GM19240 (cell line): ENCODE results near the gene C15orf61.
A peak's percentile ranks its signal among the peaks of the same experiment; 100 is the strongest.

Source experiments
- DNase-seq: peaks from one replicate; pipeline ENCODE4 v3.0.0; 2011; ENCODE audit warnings: low spot score; ENCODE audit not compliant: insufficient read length

C15orf61 gene

DNA sequence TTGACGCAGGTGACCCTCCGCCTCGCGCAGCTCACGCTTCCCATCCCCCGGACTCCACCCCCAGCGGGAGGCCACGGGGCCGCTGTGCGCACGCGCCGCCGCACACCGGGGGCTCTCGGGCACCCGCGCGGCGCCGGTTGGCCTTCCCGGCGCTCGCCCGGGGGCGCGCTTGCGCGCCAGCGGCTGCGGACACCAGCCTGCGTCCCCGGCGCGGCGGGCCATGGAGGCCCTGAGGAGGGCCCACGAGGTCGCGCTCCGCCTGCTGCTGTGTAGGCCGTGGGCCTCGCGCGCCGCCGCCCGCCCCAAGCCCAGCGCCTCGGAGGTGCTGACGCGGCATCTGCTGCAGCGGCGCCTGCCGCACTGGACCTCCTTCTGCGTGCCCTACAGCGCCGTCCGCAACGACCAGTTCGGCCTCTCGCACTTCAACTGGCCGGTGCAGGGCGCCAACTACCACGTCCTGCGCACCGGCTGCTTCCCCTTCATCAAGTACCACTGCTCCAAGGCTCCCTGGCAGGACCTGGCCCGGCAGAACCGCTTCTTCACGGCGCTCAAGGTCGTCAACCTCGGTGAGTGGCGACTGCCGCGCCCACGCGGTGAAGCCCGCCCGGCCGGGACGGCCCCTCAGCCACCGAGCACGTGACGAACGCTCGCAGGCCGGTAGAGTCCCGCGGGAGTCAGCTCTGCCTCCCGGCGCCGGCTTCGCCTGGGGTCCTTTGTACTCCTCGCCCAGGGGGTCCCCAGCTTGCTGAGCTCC is at the start of gene C15orf61:
Gene C15orf61 (plus strand): TSS at position 103 of the 754 bp plus-strand sequence. CDS start 118 bp downstream, at position 221.
- peak; percentile 70 for DNase-seq

DNA sequence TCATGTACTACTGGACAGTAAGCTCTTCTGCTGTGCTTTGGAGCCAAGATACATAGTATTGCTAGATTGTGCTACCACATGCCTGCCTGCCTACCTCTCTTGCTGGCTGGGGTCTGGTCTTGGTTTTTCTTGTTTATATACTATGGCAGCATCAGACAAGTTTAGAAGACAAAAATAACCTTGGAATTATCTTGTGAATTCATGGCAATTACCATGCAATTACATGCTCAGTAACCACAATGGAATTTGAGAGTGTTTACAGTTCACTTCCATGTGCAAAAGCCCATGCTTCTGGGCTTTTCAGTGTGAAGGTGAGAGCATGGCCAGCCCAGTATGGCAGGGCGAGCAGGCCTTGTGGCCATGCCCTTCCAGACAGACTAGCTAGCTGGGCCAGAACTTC is 48.0 kb upstream of the C15orf61 start:
- no peak for DNase-seq

DNA sequence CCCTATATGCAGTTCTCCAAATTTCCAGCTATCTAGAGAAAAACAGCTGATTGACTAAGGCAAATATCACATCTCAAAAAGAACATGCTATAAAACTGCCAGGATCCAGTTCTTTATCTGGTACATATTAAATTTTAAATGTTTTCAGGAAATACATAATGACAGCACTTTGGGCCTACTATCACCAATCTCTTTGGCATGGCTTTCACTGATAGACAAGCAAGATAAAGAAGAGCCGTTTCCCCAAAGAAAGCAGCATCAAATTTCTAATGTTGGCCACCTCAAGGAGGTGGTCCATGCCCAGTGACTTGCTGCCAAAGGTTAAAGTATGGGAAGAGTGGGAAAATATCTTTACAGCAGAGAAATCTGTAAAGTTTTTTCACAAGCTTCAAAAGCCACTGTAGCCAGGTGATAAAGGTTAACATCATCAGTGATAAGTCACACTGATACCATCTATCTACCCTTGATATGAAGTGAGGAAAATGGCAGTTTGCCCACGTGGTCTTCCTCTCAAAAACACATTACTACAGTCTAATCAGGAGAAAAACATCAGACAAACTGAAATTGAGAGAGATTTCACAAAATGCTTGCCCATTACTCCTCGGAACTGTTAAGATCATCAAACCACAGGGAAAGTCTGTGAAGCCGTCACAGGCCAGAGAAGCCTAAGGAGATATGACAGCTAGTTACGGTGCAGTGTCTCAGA is 46.4 kb upstream of the C15orf61 start:
- DNase-seq: no peak

DNA sequence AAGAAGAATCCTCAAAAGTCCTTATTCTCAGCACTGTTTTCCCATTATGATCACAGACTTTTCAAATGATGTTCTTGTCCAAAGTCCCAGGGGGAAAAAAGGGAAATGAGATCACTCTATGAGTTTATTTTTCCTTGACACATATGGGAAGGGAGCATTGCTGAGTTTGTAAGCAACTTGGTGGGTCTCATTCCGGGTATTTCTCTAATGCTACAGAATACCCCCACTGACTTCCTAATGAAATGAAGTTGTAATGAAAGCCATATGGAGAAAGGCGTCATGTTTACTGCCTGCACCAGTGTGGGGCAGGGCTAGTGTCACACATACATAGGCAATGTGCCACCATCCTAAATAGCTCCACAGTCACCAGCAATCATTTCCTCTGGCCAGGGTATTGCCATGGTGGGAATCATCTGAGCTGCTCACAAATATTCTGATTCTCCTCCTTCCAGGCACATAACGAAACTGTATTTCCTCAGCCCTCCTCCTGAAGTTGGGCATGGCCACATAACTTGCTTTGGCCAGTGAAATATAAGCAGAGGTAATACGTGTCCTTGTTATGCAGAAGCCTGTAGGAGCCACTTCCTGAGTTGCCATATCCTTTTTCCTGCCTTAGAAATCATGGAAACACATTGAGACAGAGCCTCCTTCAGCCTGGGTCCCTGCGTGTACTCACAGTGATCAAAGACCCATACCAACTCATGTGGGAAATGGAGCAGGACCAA is 41.0 kb upstream of the C15orf61 start:
- no peak for DNase-seq

DNA sequence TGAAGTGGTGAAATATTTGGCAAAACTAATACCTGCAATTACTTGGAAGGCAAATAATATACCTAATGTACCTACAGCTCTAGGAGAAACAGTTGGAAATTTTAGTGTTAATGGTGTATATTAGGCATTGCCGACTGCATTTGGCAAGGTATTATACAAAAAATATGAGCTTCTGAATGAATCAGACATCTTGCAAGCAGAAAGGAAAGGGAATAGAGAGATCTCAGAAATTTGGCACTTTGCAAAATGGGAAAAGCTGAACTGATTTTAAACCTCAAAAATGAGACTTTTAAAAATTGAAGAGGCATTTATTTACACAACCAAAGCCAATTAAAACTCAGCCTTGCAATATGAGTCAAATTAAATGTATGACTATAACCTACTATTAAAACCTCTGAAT is 40.2 kb upstream of the C15orf61 start:
- DNase-seq: no peak

DNA sequence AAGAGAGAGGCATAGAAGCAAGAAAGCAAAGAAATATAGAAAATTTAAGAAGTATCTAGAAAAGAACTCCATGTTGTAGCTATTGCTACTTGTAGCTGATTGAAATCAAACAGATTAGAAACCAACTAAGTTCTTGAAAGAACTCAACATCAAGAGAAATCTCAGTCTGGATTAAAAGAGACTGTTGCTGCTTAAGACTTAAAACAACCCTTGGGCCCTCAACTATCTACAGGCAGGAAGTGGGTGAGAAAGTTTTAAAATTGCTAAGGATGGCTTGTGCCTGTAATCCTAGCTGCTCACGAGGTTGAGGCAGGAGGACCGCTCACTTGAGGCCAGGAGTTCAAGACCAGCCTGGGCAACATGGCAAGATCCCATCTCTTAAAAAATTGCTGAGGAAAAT is 39.3 kb upstream of the C15orf61 start:
- DNase-seq: no peak

DNA sequence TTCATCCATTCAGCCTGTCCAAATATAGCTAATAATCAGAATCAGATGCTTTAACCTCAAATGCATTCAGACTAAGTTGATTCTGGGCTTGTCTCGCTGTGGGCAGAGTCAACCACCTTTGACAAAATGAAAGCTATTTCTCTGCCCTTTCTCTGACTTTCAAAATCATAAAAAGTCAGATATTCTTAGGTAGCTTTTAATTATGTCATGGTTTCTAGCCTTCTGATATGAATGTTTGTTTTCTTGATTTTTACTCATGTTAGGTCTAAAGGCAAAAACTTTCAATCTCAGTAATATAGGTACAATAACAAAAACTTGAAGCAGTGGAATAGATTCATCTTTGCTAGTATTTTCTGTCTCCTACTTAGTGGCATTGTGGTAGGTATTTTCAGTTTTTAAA is 25.3 kb upstream of the C15orf61 start:
- DNase-seq: no peak

DNA sequence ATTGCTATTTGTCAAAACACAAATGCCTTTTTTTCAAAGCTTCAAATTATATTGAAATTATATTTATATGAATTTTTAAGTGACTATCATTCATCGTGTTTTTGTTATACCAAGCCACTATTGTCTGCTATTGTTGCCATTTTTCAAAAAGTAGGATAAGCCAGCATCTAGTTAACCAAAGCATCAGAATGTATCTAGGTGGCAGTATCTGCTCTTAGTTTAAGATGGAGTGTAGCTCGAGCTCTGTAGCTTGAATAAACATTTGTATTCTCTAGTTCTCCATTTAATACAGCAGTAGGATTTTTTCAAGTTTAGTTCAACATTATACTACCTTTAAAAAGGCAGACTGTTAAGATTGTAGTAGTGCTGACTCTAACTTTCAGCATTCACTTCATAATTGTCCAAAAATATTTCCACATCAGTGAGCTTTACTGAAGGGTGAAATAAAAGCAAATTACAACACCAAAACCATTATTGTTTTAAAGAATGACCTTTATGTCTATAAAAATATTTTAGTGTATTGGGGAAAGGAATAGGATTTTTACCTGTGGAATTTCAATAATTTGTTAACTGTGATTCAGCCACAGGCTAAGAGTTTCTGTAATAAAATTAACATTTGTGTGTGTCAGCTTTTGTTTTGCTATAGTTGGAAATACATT is 19.6 kb upstream of the C15orf61 start:
- DNase-seq: no peak

DNA sequence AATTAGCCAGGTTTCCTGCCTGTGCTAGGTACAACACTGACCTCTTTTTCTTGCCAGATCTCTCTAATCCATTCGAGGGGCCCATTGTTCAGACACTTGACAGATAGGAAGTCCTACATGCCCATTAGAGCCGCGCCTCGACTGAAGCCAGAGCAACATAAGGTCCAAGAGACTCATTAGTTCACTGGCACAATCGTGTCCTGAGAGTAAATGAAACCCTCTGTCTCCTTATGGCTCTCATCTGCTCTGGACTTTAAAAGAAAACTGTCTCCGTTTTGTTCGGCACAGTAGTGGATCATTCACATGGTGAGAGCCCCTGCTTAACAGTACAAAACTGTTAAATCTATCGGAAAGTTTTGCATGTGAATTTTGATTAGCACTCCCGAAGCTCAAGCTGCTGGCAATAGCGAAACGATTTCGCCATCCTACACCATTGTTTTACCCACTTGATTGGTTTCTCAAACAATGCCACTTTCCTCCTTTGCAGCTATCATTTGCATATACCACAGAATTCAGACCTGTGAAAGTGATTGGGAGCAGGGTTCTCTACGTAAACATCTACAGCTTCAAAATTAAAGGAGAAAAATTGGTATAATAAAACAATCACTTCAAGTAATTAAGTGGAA is 19.0 kb upstream of the C15orf61 start:
- no peak for DNase-seq

DNA sequence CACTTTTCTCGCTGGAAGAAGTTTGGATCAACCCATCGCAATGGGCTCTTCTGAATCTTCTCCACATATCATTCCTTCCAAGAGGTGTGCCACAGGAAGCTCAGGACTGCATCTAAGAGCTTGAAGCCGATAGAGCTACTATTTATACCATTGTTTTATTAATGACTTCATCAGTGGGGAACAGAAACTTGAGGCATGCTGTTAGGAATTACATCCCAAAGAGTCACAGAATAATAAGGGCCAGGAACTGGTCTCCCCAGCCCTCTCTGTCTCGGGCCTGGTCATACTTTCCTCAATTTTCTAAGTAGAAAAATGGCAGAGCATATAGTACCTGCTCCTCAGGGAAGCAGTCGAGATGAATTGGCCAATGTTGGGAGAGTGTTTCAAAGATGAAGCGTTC is 16.9 kb upstream of the C15orf61 start:
- no peak for DNase-seq

DNA sequence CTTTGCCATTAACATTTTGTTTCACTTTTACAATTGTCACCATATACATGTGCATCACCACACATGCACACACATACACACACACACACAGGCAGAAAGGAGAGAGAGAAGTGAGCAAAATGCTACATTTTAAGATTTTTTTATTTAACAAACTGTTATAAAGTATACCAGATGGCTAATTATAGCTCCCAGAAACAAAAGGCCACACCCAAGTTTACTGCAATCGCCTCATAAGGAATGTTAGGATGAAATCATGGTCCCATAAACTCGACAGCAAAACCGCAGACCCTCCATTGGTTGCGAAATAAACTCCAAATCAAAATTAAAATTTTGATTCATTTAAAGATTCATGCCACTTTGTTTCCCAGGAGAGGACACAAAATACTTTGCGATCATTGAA is 16.1 kb upstream of the C15orf61 start:
- no peak for DNase-seq

DNA sequence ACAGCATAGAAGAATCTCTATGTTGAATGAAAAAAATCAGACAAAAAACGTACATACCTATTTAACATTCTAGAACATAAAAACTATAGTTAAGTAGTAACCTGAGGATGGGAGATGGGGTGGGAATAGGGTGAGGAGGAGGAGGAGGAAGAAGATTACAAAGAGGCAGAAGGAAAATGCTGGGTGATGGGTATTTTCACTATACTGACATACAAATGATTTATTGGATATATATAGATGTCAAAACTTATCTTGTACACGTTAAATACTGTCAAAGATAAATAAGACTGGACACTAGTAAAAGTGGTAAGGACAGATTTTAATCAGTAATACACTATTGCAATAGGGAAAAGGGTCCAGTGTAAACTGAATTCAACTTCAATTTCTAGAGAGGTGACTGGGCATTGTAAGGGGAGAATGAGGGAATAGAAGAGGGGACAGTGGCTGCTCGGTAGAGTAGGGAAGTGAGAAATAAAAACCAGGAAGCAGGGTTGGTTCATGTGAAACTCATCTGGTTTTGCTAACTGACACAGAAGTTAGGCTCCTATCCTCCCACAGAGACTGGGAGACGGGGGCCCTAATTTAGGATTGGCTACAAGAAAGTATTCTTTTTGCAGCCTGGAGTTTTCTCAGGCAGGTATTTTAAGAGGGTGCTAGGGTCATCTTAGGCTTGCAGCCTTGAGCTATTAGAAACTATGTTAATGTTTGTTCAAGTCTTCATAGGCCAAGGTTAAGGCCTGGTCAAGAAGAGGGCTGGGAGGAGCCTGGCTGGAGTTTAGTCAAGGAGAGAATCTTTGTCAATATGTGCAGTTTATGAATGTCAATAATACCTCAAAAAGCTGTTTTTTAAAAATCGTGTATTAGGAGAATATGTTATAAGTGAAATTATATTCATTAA is 15.0 kb upstream of the C15orf61 start:
- DNase-seq: no peak

DNA sequence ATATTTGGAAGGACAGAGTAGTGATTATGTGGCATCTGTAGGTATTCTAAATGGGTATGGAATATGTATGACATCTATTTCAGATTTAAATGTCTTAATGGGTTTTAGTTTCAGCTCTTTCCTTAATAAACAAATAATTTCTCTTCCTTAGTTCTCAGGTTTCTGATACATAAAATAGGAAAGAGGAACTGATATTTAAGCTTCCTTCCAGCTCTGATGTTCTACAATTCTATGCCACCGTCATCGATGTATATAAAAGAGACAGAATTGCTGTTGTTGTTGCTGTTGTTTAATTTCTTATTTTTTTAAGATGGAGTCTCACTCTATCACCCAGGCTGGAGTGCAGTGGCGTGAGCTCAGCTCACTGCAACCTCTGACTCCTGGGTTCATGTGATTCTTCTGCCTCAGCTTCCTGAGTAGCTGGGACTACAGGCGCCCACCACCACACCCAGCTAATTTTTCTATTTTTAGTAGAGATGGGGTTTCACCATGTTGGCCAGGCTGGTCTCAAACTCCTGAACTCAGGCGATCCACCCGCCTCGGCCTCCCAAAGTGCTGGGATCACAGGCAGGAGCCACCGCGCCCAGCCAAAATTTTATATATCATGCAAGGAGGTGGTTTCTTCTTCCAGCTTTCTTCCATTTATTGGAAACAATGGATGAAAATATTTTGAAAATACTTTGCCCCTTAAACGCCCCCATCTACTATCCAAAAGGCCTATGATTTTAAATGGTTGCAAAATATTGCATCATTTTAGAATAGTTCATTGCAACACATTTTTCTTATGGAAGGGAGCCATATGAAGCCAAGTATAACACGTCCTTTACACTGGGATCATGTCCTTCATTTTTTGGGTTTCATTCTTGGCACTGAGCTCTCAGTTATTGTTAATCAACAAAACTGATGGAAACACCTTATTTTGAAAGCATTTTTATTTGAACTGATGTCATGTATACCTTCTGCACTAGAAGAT is 13.9 kb upstream of the C15orf61 start:
- DNase-seq: no peak

DNA sequence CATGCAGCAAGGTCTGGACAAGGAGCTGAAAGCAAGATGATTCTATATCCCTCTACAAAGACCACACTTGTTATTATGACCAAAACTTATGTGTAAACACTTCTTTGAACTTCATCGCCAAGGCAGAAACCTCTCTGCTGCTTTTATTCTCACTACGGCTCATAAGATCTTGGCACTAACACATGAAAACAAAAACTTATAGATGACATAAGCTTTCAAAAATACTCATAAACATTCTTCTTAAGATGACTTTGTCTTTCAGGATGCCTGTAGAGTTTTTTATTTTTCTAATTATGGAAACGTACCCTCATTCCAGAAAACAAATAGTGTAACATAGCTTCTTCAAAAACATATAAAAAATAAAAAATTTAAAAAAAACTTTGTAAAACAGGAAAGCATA is 12.5 kb upstream of the C15orf61 start:
- DNase-seq: no peak

DNA sequence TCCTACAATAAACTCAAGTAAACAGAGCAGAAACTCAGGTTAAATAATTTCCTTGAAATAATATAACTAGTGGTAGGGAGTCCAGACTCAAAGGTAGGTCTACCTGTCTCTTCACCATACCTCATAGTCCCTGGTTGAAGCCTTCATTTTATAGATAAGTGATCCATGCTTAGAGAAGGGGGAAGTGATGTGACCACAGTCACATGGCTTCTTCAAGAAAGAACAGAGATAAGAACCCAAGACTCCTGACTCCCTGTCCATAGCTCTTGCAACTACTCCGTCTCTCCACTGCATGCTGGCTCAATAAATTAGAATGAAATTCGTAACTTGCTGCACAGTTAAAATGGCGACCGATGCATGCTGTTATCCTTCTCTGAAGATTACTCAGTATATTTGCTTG is 11.0 kb upstream of the C15orf61 start:
- no peak for DNase-seq

DNA sequence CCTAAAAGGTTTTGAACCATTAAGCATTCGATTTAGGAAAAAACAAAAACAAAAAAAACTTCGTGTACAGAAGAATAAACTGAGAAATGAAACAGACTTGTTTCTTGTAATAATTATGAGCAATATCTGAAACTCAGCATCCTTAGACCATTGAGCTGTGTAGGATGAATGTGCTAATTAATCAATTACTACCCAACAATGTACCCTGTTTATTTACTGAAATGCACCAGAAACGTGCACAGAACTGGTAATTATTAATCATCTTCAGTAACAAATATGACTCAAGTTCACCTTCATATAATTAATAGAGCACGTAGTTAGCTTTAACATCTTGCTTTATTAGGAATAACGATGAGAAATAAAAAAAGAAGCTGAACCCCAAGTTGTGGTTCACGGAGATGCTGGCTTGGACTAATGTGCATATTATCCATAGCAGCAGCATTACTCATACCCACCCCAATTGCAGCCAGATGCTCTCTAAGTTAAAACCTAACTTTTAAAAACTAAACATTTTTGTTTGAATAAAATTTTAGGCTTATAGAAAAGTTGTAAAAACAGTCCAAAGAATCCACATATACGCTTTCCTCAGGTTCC is 10.2 kb upstream of the C15orf61 start:
- no peak for DNase-seq

DNA sequence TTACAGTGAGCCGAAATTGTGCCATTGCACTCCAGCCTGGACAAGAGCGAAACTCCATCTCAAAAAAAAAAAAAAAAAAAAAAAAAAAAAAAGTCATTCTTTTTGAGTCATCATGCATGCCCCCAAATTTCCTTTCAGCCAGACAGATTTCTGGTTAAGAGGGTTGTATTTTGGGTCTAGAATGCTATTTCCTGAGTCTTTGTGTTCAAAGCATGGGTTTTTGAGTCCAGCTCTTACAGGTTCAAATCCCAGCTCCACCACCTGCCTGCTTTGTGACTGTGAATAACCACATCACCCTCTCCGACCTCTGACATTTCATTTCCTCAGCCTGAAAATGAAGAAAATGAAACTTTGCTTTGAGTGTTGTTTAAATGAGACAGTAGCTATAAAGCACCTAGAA is 9.3 kb upstream of the C15orf61 start:
- no peak for DNase-seq

DNA sequence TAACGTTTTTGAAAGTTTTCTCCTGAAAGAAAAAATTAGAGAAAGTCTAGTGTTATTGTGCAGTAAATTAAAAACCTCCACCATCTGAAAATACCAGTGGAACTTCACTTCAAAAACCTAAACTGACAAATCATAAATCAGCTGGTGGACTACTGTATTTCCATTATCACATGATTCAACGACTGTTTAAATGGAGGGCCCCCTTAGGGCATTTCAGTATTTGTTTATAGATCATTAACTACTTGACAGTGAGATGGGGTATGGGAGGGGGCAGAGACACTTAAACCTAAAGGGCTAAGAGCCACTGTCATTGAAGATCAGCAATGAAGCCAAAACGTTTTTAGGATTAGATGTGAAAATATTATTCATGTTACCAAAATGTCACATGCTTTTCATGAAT is 8.8 kb upstream of the C15orf61 start:
- no peak for DNase-seq
